ENCODE data around the gene PGAM5. TPM values are rescaled to one million over a fixed set of nuclear protein-coding genes. Genes with fewer than 3 reads are reported as not detected.

The PGAM5 gene
- total RNA-seq, 1 experiment from 2014 or later: 112 TPM

DNA sequence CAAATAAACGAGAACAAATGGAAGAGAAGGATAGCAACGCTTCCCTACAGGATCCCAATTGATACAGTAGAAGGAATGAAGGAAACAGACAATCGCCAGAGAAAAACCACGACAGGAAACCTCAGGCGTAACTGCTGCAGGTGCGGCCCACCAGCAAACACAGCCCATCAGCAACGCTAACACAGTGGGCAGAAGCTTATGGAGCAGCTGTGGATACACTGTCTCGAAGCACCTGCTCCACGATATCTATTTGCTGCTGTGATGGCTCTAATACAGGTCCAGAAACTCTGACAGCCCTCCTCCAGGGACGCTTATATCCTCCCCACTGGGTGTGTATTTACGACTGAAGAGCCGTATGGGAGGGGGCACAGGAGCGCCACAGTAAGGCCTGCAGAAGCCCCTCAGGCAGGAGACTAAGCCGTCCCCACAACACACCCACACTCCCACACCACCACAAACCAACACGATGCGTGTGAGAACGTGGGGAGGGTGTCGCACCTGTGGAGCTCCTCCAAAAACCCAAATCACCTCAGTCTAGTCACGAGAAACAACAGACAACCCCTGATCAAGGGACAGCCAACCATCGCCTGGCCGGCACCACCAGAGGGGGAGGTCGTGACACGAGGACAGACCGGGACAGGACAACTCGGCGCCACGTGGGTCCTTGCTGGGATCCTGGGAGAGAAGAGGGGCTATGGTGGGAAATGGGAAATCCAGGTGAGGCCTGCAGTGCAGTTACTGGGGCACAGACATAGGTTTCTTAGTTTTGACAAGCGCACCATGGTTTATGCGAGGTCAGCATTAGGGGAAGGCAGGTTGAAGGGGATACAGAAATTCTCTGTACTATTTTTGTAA, 47.5 kb upstream of the PGAM5 start:
- H2AK5ac ChIP-seq (ENCODE audit: insufficient read length, low read length): no peak overlapping the region
- WGBS (ENCODE audit: extremely low coverage, insufficient read length, low lambda C conversion rate): no CpG with 5 or more reads among the region's 29 CpGs
- no peaks in the 10 kb centered on the region for H3K79me2 ChIP-seq (ENCODE audit: insufficient read depth, low read length)
- no peak overlapping the region for H3K27ac ChIP-seq (ENCODE audit: insufficient read length, low read depth, low read length)
- H3K4me1 ChIP-seq (ENCODE audit: insufficient read depth, low read length): no peaks in the 10 kb centered on the region
- H3K9me3 ChIP-seq (ENCODE audit: control insufficient read depth, low read depth, low read length): no peaks in the 10 kb centered on the region
- H3K9me3 Mint-ChIP-seq: no peaks in the 10 kb centered on the region
- no peaks in the 10 kb centered on the region for H4K20me1 ChIP-seq (ENCODE audit: control insufficient read depth, insufficient read depth, insufficient read length)
- H3K9ac ChIP-seq (ENCODE audit: extremely low read depth, insufficient read length, low read length): no peak overlapping the region
- no peak overlapping the region for H3K23ac ChIP-seq (ENCODE audit: insufficient read length, low read depth, low read length)
- no peak overlapping the region for H2AFZ ChIP-seq (ENCODE audit: low read length)
- TF ChIP-seq, protein P1, sequence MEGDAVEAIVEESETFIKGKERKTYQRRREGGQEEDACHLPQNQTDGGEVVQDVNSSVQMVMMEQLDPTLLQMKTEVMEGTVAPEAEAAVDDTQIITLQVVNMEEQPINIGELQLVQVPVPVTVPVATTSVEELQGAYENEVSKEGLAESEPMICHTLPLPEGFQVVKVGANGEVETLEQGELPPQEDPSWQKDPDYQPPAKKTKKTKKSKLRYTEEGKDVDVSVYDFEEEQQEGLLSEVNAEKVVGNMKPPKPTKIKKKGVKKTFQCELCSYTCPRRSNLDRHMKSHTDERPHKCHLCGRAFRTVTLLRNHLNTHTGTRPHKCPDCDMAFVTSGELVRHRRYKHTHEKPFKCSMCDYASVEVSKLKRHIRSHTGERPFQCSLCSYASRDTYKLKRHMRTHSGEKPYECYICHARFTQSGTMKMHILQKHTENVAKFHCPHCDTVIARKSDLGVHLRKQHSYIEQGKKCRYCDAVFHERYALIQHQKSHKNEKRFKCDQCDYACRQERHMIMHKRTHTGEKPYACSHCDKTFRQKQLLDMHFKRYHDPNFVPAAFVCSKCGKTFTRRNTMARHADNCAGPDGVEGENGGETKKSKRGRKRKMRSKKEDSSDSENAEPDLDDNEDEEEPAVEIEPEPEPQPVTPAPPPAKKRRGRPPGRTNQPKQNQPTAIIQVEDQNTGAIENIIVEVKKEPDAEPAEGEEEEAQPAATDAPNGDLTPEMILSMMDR (conservative IDR thresholded peaks at IDR 0.05): no peak
- no peaks in the 10 kb centered on the region for H3K4me1 Mint-ChIP-seq
- no peak overlapping the region for H4K8ac ChIP-seq (replicated peaks; ENCODE audit: insufficient read length, low read depth, low read length)
- no peak overlapping the region for H3K4me2 ChIP-seq (ENCODE audit: insufficient read depth, insufficient read length, low read length)
- H3K18ac ChIP-seq (ENCODE audit: insufficient read length, low read depth, low read length): no peak overlapping the region
- H4K5ac ChIP-seq (ENCODE audit: insufficient read length, low read depth, low read length): no peak overlapping the region
- H2BK15ac ChIP-seq (ENCODE audit: low read depth, low read length): no peak overlapping the region
- no peak overlapping the region for H2BK12ac ChIP-seq (ENCODE audit: insufficient read length, low read depth, low read length)
- no peak overlapping the region for H2BK120ac ChIP-seq (ENCODE audit: low read depth, low read length, poor library complexity, severe bottlenecking)
- no peak for DNase-seq
- H2BK5ac ChIP-seq (ENCODE audit: insufficient read length, low read length): no peak overlapping the region
- no peak overlapping the region for H3T11ph ChIP-seq (ENCODE audit: low read length)
- H3K4ac ChIP-seq (ENCODE audit: low read depth, low read length): no peak overlapping the region
- no peak overlapping the region for H3K27ac Mint-ChIP-seq
- H3K27me3 ChIP-seq (ENCODE audit: insufficient read depth, low read length): no peaks in the 10 kb centered on the region
- H4K91ac ChIP-seq (ENCODE audit: insufficient read length, low read depth, low read length): no peak overlapping the region
- H2BK20ac ChIP-seq (ENCODE audit: low read depth, low read length, poor library complexity, severe bottlenecking): no peak overlapping the region
- peaks cover 67 to 97% (median 95%) of the 10 kb centered on the region in 3 experiments for H3K36me3 Mint-ChIP-seq (ENCODE audit: insufficient read depth in 1 of 3, low read depth in 3 of 3)
- no peak overlapping the region for H3K4me3 Mint-ChIP-seq
- H3K27me3 Mint-ChIP-seq (ENCODE audit: low read depth): no peaks in the 10 kb centered on the region
- H3K14ac ChIP-seq (ENCODE audit: insufficient read depth, low read length): no peak overlapping the region
- H3K56ac ChIP-seq (ENCODE audit: insufficient read length, low read depth, low read length): no peak overlapping the region
- no peaks in the 10 kb centered on the region for H3K79me1 ChIP-seq (ENCODE audit: insufficient read depth, low read depth, low read length, poor library complexity, severe bottlenecking)
- no peaks in the 10 kb centered on the region for H3K23me2 ChIP-seq (ENCODE audit: insufficient read length, low read depth, low read length, poor library complexity, severe bottlenecking)

Data from H9 (cell line).